ENCODE data around the gene SH3PXD2B.

Gene SH3PXD2B

DNA sequence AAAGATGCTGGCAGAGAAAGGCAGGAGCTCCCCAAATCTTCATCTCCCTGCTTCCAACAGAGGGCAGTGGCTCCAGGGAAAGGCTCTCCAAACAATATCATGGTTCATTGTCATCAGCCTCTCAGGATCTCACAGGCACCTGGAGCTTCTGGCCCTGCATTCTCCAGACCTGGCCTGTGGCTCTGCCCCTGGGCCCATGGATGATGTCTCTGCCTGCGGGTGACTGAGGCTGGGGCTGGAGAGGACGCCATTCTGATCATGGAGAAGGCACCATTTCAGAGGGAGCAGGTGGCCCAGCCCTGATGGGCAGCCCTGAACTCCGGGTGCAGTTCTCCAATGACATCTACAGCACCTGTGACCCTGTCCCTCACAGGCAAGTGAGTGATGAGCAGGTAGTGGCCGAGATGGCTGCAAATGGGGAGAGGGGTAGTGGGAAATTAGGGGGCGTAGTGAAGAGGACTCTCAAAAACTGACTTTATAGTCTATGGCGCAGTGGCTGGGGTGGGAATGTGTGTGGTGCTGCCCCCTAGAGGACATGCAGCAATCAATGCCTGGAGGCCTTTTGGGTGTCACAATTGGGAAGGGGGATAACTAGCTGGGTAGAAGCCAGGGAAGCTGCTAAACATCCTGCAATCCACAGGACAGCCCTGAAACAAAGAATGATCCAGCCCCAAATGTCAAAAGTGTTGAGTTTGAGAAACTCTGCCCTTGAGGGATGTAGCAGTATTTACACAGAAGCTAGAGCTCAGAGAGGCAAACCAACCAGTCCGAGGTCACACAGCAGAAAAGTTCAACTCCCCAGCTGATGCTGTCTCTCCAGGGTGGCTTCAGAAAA is 3.2 kb downstream of the SH3PXD2B start:
- H3K4me3 ChIP-seq (ENCODE audit: low read length), result no peak overlapping the region
- TF ChIP-seq, protein P1, sequence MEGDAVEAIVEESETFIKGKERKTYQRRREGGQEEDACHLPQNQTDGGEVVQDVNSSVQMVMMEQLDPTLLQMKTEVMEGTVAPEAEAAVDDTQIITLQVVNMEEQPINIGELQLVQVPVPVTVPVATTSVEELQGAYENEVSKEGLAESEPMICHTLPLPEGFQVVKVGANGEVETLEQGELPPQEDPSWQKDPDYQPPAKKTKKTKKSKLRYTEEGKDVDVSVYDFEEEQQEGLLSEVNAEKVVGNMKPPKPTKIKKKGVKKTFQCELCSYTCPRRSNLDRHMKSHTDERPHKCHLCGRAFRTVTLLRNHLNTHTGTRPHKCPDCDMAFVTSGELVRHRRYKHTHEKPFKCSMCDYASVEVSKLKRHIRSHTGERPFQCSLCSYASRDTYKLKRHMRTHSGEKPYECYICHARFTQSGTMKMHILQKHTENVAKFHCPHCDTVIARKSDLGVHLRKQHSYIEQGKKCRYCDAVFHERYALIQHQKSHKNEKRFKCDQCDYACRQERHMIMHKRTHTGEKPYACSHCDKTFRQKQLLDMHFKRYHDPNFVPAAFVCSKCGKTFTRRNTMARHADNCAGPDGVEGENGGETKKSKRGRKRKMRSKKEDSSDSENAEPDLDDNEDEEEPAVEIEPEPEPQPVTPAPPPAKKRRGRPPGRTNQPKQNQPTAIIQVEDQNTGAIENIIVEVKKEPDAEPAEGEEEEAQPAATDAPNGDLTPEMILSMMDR (IDR thresholded peaks at IDR 0.05; ENCODE audit: insufficient read depth, low read depth, low read length, missing control alignments), result peak; percentile 66
- DNase-seq (ENCODE audit: low read depth), result peak; percentile 52

DNA sequence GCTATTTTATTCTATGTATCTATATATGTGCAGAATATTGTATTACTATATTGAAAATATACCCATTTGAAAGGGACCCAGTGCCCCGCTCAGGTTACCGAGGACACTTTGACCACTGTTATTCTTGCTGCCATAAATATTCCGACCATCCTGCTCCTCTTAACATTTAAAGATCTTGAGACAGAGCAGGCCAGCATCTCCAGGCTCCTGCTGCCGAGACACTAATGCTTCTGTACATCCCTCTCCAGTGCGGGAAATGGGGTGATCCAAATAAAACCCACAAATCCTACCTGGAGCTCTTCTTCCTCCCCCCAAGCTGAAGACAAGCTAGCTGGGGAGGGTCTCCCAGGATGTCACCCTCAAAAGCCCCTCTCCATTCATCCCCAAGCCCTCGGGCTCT is 3.9 kb downstream of the SH3PXD2B start:
- no peak for DNase-seq (ENCODE audit: low read depth)
- no peak overlapping the region for H3K4me3 ChIP-seq (ENCODE audit: low read length)
- TF ChIP-seq, protein P1 (IDR thresholded peaks at IDR 0.05; ENCODE audit: insufficient read depth, low read depth, low read length, missing control alignments), result no peak

DNA sequence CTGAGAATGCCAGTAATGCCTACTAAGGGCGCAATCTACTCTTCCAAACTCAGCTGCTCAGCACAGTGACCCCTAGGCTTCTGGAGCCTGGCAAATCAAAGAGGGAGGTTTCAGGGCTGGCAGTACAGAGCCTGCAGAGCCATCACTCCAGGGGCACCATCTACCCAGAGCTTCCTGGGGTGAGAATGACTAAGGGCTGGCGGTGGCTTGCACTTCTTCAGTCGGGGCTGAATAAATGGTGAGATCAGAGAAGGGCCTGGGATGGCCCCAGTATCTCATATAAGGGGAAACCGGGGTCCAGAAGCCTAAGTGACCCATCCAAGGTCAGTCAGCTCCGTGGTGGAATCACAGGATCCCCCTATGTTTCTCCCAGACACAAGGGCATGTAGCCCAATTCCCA is 5.3 kb downstream of the SH3PXD2B start:
- no peak overlapping the region for H3K4me3 ChIP-seq (ENCODE audit: low read length)
- TF ChIP-seq, protein P1 (IDR thresholded peaks at IDR 0.05; ENCODE audit: insufficient read depth, low read depth, low read length, missing control alignments), result no peak
- no peak for DNase-seq (ENCODE audit: low read depth)

DNA sequence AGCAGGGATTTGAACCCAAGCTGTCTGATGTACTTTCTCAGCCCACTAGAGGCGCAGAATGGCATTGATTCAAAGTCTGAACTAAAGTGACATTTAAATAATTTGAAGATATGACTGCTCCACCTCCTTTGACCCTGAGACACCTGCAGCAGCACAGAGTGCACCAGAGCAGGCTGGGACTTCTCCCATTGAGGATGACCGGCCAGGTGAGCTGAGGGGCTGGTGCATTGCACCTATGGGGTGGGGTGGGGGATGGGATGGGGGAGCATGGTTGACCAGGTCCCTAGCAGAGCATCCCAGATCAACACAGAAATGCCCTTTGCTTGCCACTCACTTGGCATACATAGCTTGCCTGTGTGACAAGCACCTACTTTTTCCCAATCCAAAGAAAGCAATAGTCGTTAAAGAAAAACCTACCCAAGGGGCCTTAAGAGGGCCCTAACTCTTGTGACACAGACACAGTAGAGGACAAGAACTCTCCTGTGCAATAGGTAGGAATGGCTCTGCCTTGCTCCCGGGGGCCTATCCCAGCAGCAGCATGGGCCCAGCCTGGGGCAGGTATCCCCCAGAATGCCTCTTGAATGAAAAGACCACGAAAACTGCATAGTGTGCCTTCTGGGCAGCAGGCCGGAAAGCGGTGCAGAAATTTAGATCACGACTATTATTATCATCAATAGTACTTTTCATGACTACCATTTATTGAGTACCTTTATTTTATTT is 6.5 kb downstream of the SH3PXD2B start:
- DNase-seq (ENCODE audit: low read depth), result no peak
- TF ChIP-seq, protein P1 (IDR thresholded peaks at IDR 0.05; ENCODE audit: insufficient read depth, low read depth, low read length, missing control alignments), result no peak

DNA sequence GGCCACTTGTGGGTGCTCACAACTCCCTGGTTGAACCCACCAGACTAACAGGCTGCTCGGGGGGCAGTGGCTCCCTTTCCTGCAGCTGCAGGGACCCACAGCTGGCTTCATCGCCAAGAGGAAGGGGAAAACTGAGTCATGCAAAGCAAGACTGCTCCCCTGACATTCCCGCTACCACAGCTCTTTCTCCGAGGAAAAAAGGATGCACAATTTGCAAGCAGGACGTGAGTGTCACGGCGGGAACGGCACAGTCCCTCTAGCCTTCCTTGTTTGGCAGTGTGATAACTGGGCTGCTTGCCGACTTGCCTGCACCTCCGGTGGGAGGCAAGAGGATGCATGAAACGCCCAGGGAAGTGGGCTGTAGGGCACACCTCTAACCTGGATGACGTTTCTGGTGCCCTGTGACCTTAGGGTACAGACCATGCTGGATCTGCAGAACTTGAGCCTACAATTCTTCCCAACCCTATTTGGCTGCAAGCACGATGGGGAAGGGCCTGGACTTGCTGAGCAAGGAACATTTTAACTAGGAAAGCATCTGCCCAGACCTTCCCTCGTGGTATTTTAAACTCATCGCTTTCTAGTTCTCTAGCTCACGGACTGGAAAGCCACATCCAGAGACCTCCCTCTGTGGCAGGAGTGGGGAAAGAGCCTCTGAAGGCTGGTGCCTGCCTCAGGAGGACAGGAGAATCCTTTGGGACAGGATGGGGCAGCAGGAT is 7.8 kb downstream of the SH3PXD2B start:
- DNase-seq (ENCODE audit: low read depth), result no peak
- H3K4me3 ChIP-seq (ENCODE audit: low read length), result no peak overlapping the region
- TF ChIP-seq, protein P1 (IDR thresholded peaks at IDR 0.05; ENCODE audit: insufficient read depth, low read depth, low read length, missing control alignments), result no peak

More for the DNA sequence above, 6.5 kb downstream of the SH3PXD2B start:
- no peak overlapping the region for H3K4me3 ChIP-seq (ENCODE audit: low read length)

DNA sequence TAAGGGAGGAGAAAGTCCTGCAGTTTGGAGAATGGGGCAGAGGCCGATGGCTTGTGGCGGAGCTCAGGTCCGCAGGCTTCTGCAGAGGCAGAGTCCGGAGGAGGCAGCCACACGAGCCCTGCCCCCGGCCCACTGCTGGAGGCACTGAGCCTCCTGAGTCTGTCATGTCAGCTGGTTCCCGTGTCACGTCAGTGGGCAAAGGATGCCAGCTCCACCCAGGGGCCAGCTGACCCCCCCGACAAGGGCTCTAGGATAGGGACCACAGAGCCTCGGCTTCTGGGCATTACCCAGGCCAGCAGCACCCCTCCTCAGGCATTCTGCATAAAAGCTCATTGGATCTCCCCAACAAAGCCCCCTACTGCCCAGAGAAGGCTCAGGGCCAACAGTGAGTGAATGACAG is 8.5 kb downstream of the SH3PXD2B start:
- no peak for DNase-seq (ENCODE audit: low read depth)
- TF ChIP-seq, protein P1 (IDR thresholded peaks at IDR 0.05; ENCODE audit: insufficient read depth, low read depth, low read length, missing control alignments), result no peak
- H3K4me3 ChIP-seq (ENCODE audit: low read length), result no peak overlapping the region
